Peyer's patch (tissue), 4 donors: Measurements from ENCODE around the gene YIPF1.

Experiments used
- POLR2A ChIP-seq, 2 donors: fragments of 450-650 bp; IDR thresholded peaks; one replicate each; pipeline ENCODE4 v1.5.1; 2017; ENCODE audit warnings: antibody characterized with exemption in 2 of 2, mild to moderate bottlenecking in 2 of 2, moderate library complexity in 2 of 2
- TF ChIP-seq, protein P1 (sequence below), 6 experiments: fragments of 450-650 bp in 4 of 6; fragments of 200-600 bp in 2 of 6; sonication (generic) in 1 of 6; IDR thresholded peaks; one replicate each; pipeline ENCODE4 v1.5.1; 2017 to 2019; ENCODE audit warnings: antibody characterized with exemption in 6 of 6, mild to moderate bottlenecking in 3 of 6, moderate library complexity in 1 of 6

DNA sequence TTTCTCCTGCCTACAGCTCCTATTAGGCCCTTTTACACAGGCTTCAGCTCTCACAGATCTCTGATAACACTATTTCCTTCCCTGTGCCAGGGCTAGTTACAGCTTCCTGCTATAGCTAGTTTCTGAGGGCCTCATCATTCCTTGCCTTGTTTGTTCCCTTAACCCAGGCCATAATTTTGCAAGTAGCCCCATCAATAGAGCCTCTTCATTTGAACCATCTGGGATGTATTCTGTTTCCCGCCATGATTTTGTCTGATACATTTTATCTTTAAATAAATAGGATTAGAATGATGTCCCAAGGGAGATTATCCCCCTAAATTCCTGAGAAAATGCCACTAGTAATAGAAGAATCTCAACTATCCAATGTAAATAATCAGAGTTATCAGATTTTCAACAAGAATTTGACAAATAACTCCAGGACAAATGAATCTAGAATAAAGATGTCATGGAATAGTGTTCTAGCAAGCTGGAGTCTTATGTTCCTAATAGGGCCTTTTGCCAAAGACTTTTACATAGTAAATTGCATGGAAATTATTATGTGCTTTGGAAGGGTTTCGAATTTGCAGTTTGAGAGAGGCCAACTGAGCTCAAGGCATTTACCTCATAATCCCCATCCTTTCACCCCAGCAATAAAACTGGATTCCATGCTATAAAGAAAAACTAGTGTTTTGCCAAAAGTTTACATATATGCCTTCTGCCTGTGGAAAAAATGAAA, 39.8 kb upstream of the YIPF1 start:
- TF ChIP-seq, protein P1, sequence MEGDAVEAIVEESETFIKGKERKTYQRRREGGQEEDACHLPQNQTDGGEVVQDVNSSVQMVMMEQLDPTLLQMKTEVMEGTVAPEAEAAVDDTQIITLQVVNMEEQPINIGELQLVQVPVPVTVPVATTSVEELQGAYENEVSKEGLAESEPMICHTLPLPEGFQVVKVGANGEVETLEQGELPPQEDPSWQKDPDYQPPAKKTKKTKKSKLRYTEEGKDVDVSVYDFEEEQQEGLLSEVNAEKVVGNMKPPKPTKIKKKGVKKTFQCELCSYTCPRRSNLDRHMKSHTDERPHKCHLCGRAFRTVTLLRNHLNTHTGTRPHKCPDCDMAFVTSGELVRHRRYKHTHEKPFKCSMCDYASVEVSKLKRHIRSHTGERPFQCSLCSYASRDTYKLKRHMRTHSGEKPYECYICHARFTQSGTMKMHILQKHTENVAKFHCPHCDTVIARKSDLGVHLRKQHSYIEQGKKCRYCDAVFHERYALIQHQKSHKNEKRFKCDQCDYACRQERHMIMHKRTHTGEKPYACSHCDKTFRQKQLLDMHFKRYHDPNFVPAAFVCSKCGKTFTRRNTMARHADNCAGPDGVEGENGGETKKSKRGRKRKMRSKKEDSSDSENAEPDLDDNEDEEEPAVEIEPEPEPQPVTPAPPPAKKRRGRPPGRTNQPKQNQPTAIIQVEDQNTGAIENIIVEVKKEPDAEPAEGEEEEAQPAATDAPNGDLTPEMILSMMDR (IDR thresholded peaks at IDR 0.05): no peak
- no peak for TF ChIP-seq POLR2A (IDR thresholded peaks at IDR 0.05)
